GM12891 (cell line): ENCODE measurements around the gene NAALADL1. TPM values are rescaled to one million over a fixed set of nuclear protein-coding genes. Genes with fewer than 3 reads are reported as not detected.

Experiments
- DNase-seq: peaks from one replicate; pipeline ENCODE4 v3.0.0; 2011; ENCODE audit warnings: low spot score; ENCODE audit not compliant: insufficient read length
- FAIRE-seq: peaks from 2 replicates; lab custom pipeline; 2011; peaks lifted over from hg19 to GRCh38; lab: Jason Lieb, UNC
- PAX5 ChIP-seq: IDR thresholded peaks from 2 replicates; pipeline ENCODE4 v1.6.1; 2011; ENCODE audit warnings: low read length, moderate library complexity, mild to moderate bottlenecking; ENCODE audit not compliant: insufficient read depth, severe bottlenecking
- POLR2A ChIP-seq: IDR thresholded peaks from 2 replicates; pipeline ENCODE4 v1.6.1; 2011; ENCODE audit warnings: low read depth, low read length, control low read depth
- POLR2AphosphoS5 ChIP-seq: IDR thresholded peaks from 2 replicates; pipeline ENCODE4 v1.6.1; 2011; ENCODE audit warnings: low read depth, low read length, control low read depth
- POU2F2 ChIP-seq: IDR thresholded peaks from 2 replicates; pipeline ENCODE4 v1.6.1; 2011; ENCODE audit warnings: low read depth, mild to moderate bottlenecking, control low read depth, low read length, moderate library complexity
- SPI1 ChIP-seq: IDR thresholded peaks from 2 replicates; pipeline ENCODE4 v1.6.1; 2011; ENCODE audit warnings: low read depth, low read length, control low read depth
- TAF1 ChIP-seq: IDR thresholded peaks from 2 replicates; pipeline ENCODE4 v1.6.1; 2011; ENCODE audit warnings: low read depth, low read length, control low read depth
- polyA plus RNA-seq: library from polyadenylated mRNA; unstranded; fragments of >200 nt; gene quantifications from one replicate; pipeline ENCODE4 v1.2.1, GENCODE V29; 2012; ENCODE audit warnings: low read depth, missing spikeins, inconsistent platforms; ENCODE audit not compliant: missing spikeins

The NAALADL1 gene
- 17.7 TPM for polyA plus RNA-seq

GRCh38 chr11:65058419-65059054 lies at the start of gene NAALADL1:
TSS of gene NAALADL1 (minus strand) at chr11:65058553. CDS start at chr11:65058521, 32 bp downstream.
- no peak for TF ChIP-seq POLR2A
- no peak for TF ChIP-seq TAF1
- no peak for TF ChIP-seq POLR2AphosphoS5
- no peak for TF ChIP-seq SPI1
- no peak for TF ChIP-seq PAX5
- TF ChIP-seq POU2F2, result no peak
- no peak for FAIRE-seq
- no peak for DNase-seq

- FAIRE-seq, result no peak
- no peak for DNase-seq
- TF ChIP-seq POLR2A, result no peak
- TF ChIP-seq TAF1, result no peak
Observed at GRCh38 chr11:65107751-65108468, 49.6 kb upstream of the NAALADL1 start.

GRCh38 chr11:65107078-65107477 lies 48.7 kb upstream of the NAALADL1 start:
- FAIRE-seq (no peak), DNase-seq (no peak)
- no peak for TF ChIP-seq SPI1
- TF ChIP-seq POU2F2, result no peak
- no peak for TF ChIP-seq PAX5
- no peak for TF ChIP-seq TAF1

GRCh38 chr11:65104628-65105027 lies 46.3 kb upstream of the NAALADL1 start:
- no peak for DNase-seq
- no peak for FAIRE-seq
- TF ChIP-seq SPI1, result no peak
- TF ChIP-seq POU2F2, result no peak
- no peak for TF ChIP-seq PAX5
- TF ChIP-seq TAF1, result no peak
- no peak for TF ChIP-seq POLR2A
- TF ChIP-seq POLR2AphosphoS5, result no peak

- TF ChIP-seq SPI1 (no peak), POU2F2 (no peak), POLR2AphosphoS5 (no peak), PAX5 (no peak), POLR2A (no peak), TAF1 (no peak)
- FAIRE-seq, result no peak
Observed at GRCh38 chr11:65103476-65103875, 45.1 kb upstream of the NAALADL1 start.

GRCh38 chr11:65102142-65103095 lies 44.1 kb upstream of the NAALADL1 start:
- FAIRE-seq, result no peak
- DNase-seq, result no peak
- TF ChIP-seq SPI1, result no peak
- TF ChIP-seq POLR2A, result no peak
- no peak for TF ChIP-seq PAX5
- TF ChIP-seq TAF1, result no peak
- no peak for TF ChIP-seq POU2F2
- TF ChIP-seq POLR2AphosphoS5, result no peak

More at GRCh38 chr11:65103476-65103875, 45.1 kb upstream of the NAALADL1 start:
- no peak for DNase-seq

GRCh38 chr11:65100674-65101350 lies 42.5 kb upstream of the NAALADL1 start:
- FAIRE-seq (no peak), DNase-seq (no peak)
- TF ChIP-seq POU2F2 (no peak), PAX5 (no peak)

- FAIRE-seq (no peak), DNase-seq (no peak)
- no peak for TF ChIP-seq POU2F2
- no peak for TF ChIP-seq TAF1
- no peak for TF ChIP-seq SPI1
- TF ChIP-seq PAX5, result no peak
- no peak for TF ChIP-seq POLR2A
- no peak for TF ChIP-seq POLR2AphosphoS5
Observed at GRCh38 chr11:65096926-65097325, 38.6 kb upstream of the NAALADL1 start.

- DNase-seq (peak; percentile 92), FAIRE-seq (peak; percentile 96)
- TF ChIP-seq POU2F2, result peak; percentile 96
- TF ChIP-seq TAF1, result peak; percentile 98
- peak; percentile 71 for TF ChIP-seq PAX5
- peak; percentile 98 for TF ChIP-seq POLR2A
- TF ChIP-seq POLR2AphosphoS5, result peak; percentile 97
- peak; percentile 27; the same call in 1 of the 2 replicates for TF ChIP-seq SPI1
Observed at GRCh38 chr11:65095974-65096806, 37.8 kb upstream of the NAALADL1 start, which contains the start of gene VPS51. TSS of gene VPS51 (plus strand) at chr11:65096214. CDS start at chr11:65096251, 37 bp downstream.
